Measurements from ENCODE around the gene ALAS1. TPM values are rescaled to one million over a fixed set of nuclear protein-coding genes. Genes with fewer than 3 reads are reported as not detected.

Gene ALAS1
- total and polyA plus RNA-seq, 2 of the 13 experiments (the other 11 are each of a cell fraction or from before 2014, with no cell fraction given), result 36.0 to 43.2 TPM

DNA sequence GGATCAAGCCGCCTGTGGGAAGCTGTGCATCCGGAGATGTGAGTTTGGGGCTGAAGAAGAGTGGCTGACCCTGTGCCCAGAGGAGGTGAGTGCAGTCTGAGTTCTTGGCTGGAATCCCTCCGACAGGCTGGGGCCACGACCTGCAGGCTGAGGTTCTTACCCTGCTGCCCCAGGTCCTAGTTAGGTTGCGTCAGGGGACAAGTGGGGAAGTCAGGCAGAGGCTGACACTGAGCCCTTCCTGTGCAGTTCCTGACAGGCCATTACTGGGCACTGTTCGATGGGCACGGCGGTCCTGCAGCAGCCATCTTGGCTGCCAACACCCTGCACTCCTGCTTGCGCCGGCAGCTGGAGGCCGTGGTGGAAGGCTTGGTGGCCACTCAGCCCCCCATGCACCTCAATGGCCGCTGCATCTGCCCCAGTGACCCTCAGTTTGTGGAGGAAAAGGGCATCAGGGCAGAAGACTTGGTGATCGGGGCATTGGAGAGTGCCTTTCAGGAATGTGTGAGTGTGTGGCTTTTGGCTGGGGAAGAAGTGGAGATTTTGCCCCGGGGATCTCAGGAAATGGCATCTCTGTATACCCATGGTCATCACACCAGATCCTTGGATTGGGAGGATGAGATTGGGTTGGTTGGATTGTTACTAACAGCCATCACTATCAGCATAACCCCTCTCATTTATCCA is 48.9 kb downstream of the ALAS1 start:
- H3K27ac ChIP-seq (ENCODE audit: extremely low read length, insufficient read depth, low read length), result no peak overlapping the region
- no peak overlapping the region for H3K4me3 ChIP-seq (replicated peaks in 1 of 3; ENCODE audit: insufficient read depth in 1 of 3, low read depth in 2 of 3, low read length in 3 of 3)
- DNase-seq (ENCODE audit: low spot score) (no peak), FAIRE-seq (no peak), ATAC-seq (peak; percentile 17)
- no peaks in the 10 kb centered on the region for H3K27me3 ChIP-seq (ENCODE audit: control insufficient read depth in 1 of 2, insufficient read depth in 2 of 2, low read length in 2 of 2)
- ChIA-PET POLR2A (interaction anchor here (1.5 to 2.9 kb wide), 5 partner anchors 8 to 40 kb away, joined by 3 to 10 read pairs (median 7); partner anchors contain the start of genes GLYCTK, TWF2 and WDR82), CTCF (ENCODE audit: low intra/inter-chr PET ratio, low total read pairs) (no interaction called here)
- no peak overlapping the region for H3K9ac ChIP-seq (ENCODE audit: insufficient read depth, low read depth, low read length)
- no peak overlapping the region for H2AFZ ChIP-seq (ENCODE audit: low read length)
- H4K20me1 ChIP-seq (ENCODE audit: insufficient read depth, low read length), result no peaks in the 10 kb centered on the region
- TF ChIP-seq MAFK (conservative IDR thresholded peaks at IDR 0.05 in 1 of 2, IDR thresholded peaks at IDR 0.05 in 1 of 2; ENCODE audit: low read length in 2 of 2) (no peak), FOXM1 (CRISPR knock-in tag; IDR thresholded peaks at IDR 0.05) (no peak), AHR (CRISPR knock-in tag; IDR thresholded peaks at IDR 0.05) (no peak), HMGA1 (CRISPR knock-in tag; conservative IDR thresholded peaks at IDR 0.05) (no peak), RELA (CRISPR knock-in tag; IDR thresholded peaks at IDR 0.05) (no peak), AGO2 (optimal IDR thresholded peaks at IDR 0.05; ENCODE audit: low read depth, low read length) (no peak), MTF2 (CRISPR knock-in tag; IDR thresholded peaks at IDR 0.05; ENCODE audit: borderline replicate concordance) (no peak), ZSCAN25 (CRISPR knock-in tag; IDR thresholded peaks at IDR 0.05) (no peak), SMYD3 (CRISPR knock-in tag; IDR thresholded peaks at IDR 0.05) (no peak), ZMYM3 (CRISPR knock-in tag; IDR thresholded peaks at IDR 0.05) (no peak), ZNF790 (CRISPR knock-in tag; IDR thresholded peaks at IDR 0.05; ENCODE audit: borderline replicate concordance) (no peak), NFE2L2 (IDR thresholded peaks at IDR 0.05; ENCODE audit: low read length) (no peak), GATA4 (IDR thresholded peaks at IDR 0.05; ENCODE audit: borderline replicate concordance, low read depth) (no peak), ZNF672 (CRISPR knock-in tag; IDR thresholded peaks at IDR 0.05) (no peak), MBD4 (IDR thresholded peaks at IDR 0.05; ENCODE audit: borderline replicate concordance, low read length) (no peak)
- TF ChIP-seq, protein P1, sequence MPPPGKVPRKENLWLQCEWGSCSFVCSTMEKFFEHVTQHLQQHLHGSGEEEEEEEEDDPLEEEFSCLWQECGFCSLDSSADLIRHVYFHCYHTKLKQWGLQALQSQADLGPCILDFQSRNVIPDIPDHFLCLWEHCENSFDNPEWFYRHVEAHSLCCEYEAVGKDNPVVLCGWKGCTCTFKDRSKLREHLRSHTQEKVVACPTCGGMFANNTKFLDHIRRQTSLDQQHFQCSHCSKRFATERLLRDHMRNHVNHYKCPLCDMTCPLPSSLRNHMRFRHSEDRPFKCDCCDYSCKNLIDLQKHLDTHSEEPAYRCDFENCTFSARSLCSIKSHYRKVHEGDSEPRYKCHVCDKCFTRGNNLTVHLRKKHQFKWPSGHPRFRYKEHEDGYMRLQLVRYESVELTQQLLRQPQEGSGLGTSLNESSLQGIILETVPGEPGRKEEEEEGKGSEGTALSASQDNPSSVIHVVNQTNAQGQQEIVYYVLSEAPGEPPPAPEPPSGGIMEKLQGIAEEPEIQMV (CRISPR knock-in tag; IDR thresholded peaks at IDR 0.05; ENCODE audit: low read depth), result no peak
- TF ChIP-seq, protein P2, sequence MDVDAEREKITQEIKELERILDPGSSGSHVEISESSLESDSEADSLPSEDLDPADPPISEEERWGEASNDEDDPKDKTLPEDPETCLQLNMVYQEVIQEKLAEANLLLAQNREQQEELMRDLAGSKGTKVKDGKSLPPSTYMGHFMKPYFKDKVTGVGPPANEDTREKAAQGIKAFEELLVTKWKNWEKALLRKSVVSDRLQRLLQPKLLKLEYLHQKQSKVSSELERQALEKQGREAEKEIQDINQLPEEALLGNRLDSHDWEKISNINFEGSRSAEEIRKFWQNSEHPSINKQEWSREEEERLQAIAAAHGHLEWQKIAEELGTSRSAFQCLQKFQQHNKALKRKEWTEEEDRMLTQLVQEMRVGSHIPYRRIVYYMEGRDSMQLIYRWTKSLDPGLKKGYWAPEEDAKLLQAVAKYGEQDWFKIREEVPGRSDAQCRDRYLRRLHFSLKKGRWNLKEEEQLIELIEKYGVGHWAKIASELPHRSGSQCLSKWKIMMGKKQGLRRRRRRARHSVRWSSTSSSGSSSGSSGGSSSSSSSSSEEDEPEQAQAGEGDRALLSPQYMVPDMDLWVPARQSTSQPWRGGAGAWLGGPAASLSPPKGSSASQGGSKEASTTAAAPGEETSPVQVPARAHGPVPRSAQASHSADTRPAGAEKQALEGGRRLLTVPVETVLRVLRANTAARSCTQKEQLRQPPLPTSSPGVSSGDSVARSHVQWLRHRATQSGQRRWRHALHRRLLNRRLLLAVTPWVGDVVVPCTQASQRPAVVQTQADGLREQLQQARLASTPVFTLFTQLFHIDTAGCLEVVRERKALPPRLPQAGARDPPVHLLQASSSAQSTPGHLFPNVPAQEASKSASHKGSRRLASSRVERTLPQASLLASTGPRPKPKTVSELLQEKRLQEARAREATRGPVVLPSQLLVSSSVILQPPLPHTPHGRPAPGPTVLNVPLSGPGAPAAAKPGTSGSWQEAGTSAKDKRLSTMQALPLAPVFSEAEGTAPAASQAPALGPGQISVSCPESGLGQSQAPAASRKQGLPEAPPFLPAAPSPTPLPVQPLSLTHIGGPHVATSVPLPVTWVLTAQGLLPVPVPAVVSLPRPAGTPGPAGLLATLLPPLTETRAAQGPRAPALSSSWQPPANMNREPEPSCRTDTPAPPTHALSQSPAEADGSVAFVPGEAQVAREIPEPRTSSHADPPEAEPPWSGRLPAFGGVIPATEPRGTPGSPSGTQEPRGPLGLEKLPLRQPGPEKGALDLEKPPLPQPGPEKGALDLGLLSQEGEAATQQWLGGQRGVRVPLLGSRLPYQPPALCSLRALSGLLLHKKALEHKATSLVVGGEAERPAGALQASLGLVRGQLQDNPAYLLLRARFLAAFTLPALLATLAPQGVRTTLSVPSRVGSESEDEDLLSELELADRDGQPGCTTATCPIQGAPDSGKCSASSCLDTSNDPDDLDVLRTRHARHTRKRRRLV (CRISPR knock-in tag; IDR thresholded peaks at IDR 0.05), result no peak
- TF ChIP-seq, protein P3, sequence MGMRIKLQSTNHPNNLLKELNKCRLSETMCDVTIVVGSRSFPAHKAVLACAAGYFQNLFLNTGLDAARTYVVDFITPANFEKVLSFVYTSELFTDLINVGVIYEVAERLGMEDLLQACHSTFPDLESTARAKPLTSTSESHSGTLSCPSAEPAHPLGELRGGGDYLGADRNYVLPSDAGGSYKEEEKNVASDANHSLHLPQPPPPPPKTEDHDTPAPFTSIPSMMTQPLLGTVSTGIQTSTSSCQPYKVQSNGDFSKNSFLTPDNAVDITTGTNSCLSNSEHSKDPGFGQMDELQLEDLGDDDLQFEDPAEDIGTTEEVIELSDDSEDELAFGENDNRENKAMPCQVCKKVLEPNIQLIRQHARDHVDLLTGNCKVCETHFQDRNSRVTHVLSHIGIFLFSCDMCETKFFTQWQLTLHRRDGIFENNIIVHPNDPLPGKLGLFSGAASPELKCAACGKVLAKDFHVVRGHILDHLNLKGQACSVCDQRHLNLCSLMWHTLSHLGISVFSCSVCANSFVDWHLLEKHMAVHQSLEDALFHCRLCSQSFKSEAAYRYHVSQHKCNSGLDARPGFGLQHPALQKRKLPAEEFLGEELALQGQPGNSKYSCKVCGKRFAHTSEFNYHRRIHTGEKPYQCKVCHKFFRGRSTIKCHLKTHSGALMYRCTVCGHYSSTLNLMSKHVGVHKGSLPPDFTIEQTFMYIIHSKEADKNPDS (CRISPR knock-in tag; IDR thresholded peaks at IDR 0.05), result no peak
- H3K79me2 ChIP-seq (ENCODE audit: insufficient read depth, low read length), result no peaks in the 10 kb centered on the region
- intact Hi-C loops (cut with micrococcal nuclease; ENCODE audit: unreplicated experiment) (no loop called here), in situ Hi-C loops (cut with HindIII; ENCODE audit: extremely low pct_ligation_motif_present, low pct_unique_long_range_greater_than_20kb) (no loop called here)
- WGBS (ENCODE audit: low lambda C conversion rate), result 86% methylated on average over 9 of the region's 14 CpGs
- no peak overlapping the region for H3K4me2 ChIP-seq (ENCODE audit: low read depth, low read length)
- peaks cover 38% of the 10 kb centered on the region for H3K4me1 ChIP-seq (ENCODE audit: insufficient read depth, low read length)
- BruUV-seq (replicated peaks), result no TSS peak
- H3K36me3 ChIP-seq (replicated peaks in 1 of 2; ENCODE audit: control insufficient read depth in 1 of 2, insufficient read depth in 2 of 2, low read length in 2 of 2), result no peaks in the 10 kb centered on the region; a peak in 1 of 5 replicates
- no peaks in the 10 kb centered on the region for H3K9me3 ChIP-seq (ENCODE audit: low read length)

Data from HepG2 (cell line).